Testis (tissue), 2 donors: ENCODE measurements around the gene CBFB.

Source experiments
- CTCF ChIP-seq, 3 experiments: fragments of 450-650 bp in 2 of 3; fragments of 200-600 bp in 1 of 3; sonication (generic) in 1 of 3; IDR thresholded peaks; one replicate each; pipeline ENCODE4 v1.5.1; 2016 to 2019; ENCODE audit warnings: antibody characterized with exemption in 3 of 3, mild to moderate bottlenecking in 2 of 3, moderate library complexity in 1 of 3
- POLR2A ChIP-seq: fragments of 450-650 bp; IDR thresholded peaks from one replicate; pipeline ENCODE4 v1.6.1; 2017; ENCODE audit warnings: antibody characterized with exemption, mild to moderate bottlenecking, moderate library complexity

- TF ChIP-seq CTCF (IDR thresholded peaks at IDR 0.05) (no peak), POLR2A (no peak)
These were observed 100.5 kb downstream of the CBFB start for GRCh38 chr16:67129422-67129821.
